HEK293T (cell line): ENCODE data around the gene FMNL1.
"Not testable (repeated sequence)": the region's sequence is repeated elsewhere in the genome, so short reads cannot be mapped to it uniquely, and the experiment has no call there.

Experiments used
- CTCF ChIA-PET: fragments of 350-600 bp; formaldehyde crosslinking; extraction: SDS; loops from one replicate; lab custom pipeline; 2021; ENCODE audit warnings: antibody characterized with exemption, inconsistent platforms; lab: Yijun Ruan, JAX
- POLR2A ChIA-PET: fragments of 350-600 bp; formaldehyde crosslinking; extraction: SDS; loops from one replicate; lab custom pipeline; 2020; ENCODE audit warnings: antibody characterized with exemption, inconsistent platforms; lab: Yijun Ruan, JAX
- DNase-seq: peaks from one replicate; pipeline ENCODE4 v3.0.0; 2012; ENCODE audit warnings: mixed read lengths; ENCODE audit errors: extremely low spot score
- ARNT ChIP-seq: fragments of 450-650 bp; IDR thresholded peaks from 2 replicates; pipeline ENCODE4 v1.6.1; 2017; ENCODE audit warnings: mild to moderate bottlenecking
- BHLHE40 ChIP-seq: fragments of 450-650 bp; IDR thresholded peaks from 2 replicates; pipeline ENCODE4 v1.6.1; 2016; ENCODE audit warnings: mild to moderate bottlenecking, moderate library complexity, borderline replicate concordance
- CTBP1 ChIP-seq: fragments of 450-650 bp; IDR thresholded peaks from 2 replicates; pipeline ENCODE4 v1.6.1; 2016; ENCODE audit warnings: borderline replicate concordance
- ELF4 ChIP-seq: fragments of 450-650 bp; IDR thresholded peaks from 2 replicates; pipeline ENCODE4 v1.6.1; 2017; ENCODE audit warnings: antibody characterized with exemption
- FOXA1 ChIP-seq: fragments of 450-650 bp; IDR thresholded peaks from 2 replicates; pipeline ENCODE4 v1.6.1; 2016; ENCODE audit warnings: mild to moderate bottlenecking
- FOXK2 ChIP-seq: fragments of 450-650 bp; IDR thresholded peaks from 2 replicates; pipeline ENCODE4 v1.6.1; 2016; ENCODE audit warnings: mild to moderate bottlenecking
- FOXM1 ChIP-seq: fragments of 450-650 bp; IDR thresholded peaks from 2 replicates; pipeline ENCODE4 v1.6.1; 2017; ENCODE audit warnings: mild to moderate bottlenecking, borderline replicate concordance
- HDGF ChIP-seq: fragments of 450-650 bp; IDR thresholded peaks from 2 replicates; pipeline ENCODE4 v1.6.1; 2017; ENCODE audit warnings: antibody characterized with exemption, borderline replicate concordance
- L3MBTL2 ChIP-seq: fragments of 450-650 bp; conservative IDR thresholded peaks from 2 replicates; pipeline ENCODE4 v1.6.1; 2016; ENCODE audit warnings: mild to moderate bottlenecking
- LEF1 ChIP-seq: fragments of 450-650 bp; IDR thresholded peaks from 2 replicates; pipeline ENCODE4 v1.6.1; 2017; ENCODE audit warnings: mild to moderate bottlenecking, borderline replicate concordance
- NFRKB ChIP-seq: fragments of 450-650 bp; IDR thresholded peaks from 2 replicates; pipeline ENCODE4 v1.6.1; 2016; ENCODE audit warnings: mild to moderate bottlenecking, moderate library complexity
- PKNOX1 ChIP-seq: fragments of 450-650 bp; IDR thresholded peaks from 2 replicates; pipeline ENCODE4 v1.6.1; 2016
- SP1 ChIP-seq: fragments of 450-650 bp; IDR thresholded peaks from 2 replicates; pipeline ENCODE4 v1.6.1; 2017
- SUZ12 ChIP-seq: fragments of 450-650 bp; IDR thresholded peaks from 2 replicates; pipeline ENCODE4 v1.6.1; 2016; ENCODE audit warnings: mild to moderate bottlenecking
- TARDBP ChIP-seq: fragments of 450-650 bp; IDR thresholded peaks from 2 replicates; pipeline ENCODE4 v1.6.1; 2016
- ZNF384 ChIP-seq: fragments of 450-650 bp; IDR thresholded peaks from 2 replicates; pipeline ENCODE4 v1.6.1; 2016

FMNL1 gene

GRCh38 chr17:45251931-45252330 lies 30.2 kb downstream of the FMNL1 start:
- DNase-seq: no peak
- CTCF ChIA-PET: interaction anchor here (0.7 kb wide), 1 partner anchor 583 kb away, joined by 3 read pairs; no protein-coding TSS in a partner anchor
- TF ChIP-seq HDGF (no peak), SUZ12 (no peak), PKNOX1 (no peak), SP1 (no peak), L3MBTL2 (no peak), LEF1 (no peak), ZNF384 (no peak), ARNT (no peak), NFRKB (no peak), FOXA1 (no peak), TARDBP (no peak), CTBP1 (no peak), FOXM1 (no peak), BHLHE40 (no peak), FOXK2 (no peak)
- POLR2A ChIA-PET: no interaction called here

GRCh38 chr17:45253237-45253636 lies 31.6 kb downstream of the FMNL1 start:
- CTCF ChIA-PET: interaction anchor here (0.7 kb wide), 1 partner anchor 34 kb away, joined by 3 read pairs; no protein-coding TSS in a partner anchor
- POLR2A ChIA-PET, DNase-seq: not testable (repeated sequence)

DNA sequence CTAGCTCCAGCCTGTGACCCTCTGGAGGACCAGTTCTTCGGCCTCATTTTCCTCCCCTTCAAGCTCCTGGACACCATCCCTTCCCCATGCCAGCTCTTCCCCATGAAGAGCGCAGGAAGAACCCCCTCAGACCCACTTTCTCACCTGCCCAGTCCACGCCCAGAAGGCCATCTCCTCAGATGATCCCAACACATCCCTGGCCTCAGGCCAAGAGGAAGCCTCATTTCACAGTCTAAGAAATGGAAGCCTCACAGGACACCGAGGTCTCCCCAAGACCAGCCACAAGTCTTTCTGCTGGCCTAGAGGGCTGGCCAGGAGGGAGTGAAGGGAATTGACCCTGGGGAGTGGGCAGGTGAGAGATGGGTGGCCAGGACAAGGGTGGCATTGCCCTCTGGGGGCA lies 32.2 kb downstream of the FMNL1 start:
- ChIA-PET CTCF (interaction anchor here (0.6 to 0.8 kb wide), 2 partner anchors 16 to 618 kb away, joined by 3 read pairs; no protein-coding TSS in a partner anchor), POLR2A (no interaction called here)
- no peak for DNase-seq
- no peak for TF ChIP-seq LEF1

DNA sequence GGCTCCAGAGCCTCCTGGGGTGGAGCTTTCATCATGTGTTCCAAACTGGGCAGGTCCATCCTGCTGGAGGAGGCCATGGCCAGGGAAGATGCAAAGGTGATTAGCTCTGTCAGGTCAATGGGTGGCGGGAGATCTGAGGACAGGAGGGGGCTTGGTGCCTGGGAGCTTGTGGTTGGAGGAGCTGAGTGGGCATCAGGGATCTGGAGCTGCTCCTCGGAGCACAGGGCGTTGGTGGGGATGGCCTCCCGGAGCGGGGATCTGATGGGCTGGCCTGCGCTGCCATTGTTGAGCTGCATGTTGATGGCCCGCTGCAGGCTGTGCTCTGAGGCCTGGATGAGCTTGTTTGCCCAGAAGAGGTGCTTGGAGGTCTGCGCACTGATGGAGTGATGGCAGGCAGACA lies 33.7 kb downstream of the FMNL1 start:
- ChIA-PET CTCF (interaction anchor here (0.6 to 1.5 kb wide), 5 partner anchors 10 to 120 kb away, joined by 3 to 6 read pairs (median 4); partner anchors contain the start of gene ACBD4), POLR2A (interaction anchor here (0.5 to 1.0 kb wide), 3 partner anchors 9 to 204 kb away, joined by 3 to 4 read pairs (median 3); no protein-coding TSS in a partner anchor)
- DNase-seq: no peak
- TF ChIP-seq NFRKB: no peak

DNA sequence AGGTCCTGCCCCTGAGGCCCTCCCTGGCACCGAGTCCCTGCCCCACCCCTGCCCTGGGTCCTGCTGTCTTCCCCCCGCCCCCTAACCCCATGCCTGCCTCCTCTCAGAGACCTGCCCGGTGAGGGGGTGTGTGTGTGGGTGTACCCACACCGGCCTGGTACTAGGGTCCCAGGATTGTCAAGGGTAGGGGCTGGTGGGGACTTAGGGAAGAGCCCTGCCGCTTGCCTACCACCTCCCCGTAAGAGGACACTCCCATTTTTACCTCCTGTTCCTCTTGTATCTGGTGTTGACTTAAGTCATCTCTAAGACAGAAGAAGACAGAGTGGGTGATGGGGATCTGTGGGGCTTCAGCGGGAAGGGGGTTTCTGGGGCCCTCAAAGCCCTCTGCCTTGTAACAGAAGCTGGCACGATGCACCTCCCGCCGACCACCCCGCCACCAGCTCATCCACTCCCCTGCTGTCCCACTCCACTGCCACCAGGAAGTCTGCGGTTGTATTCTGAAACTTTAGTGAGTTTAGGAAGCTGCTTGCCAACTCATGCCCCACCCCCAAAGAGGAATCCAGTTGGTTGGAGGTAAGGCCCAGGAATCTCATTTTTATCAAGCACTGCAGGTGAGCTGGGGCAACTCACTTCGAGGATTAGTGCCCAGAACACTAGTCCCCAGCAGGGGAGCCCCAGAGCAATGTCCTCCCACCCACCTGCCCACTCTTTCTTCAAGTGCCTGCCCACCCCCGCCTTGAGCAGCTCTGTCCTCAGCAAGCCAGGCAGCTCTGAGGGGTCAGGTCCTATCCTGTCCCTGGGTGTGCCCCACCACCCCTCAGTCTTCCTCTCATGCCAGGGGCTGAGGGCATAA lies 34.7 kb downstream of the FMNL1 start:
- ChIA-PET POLR2A (no interaction called here), CTCF (interaction anchor here (0.6 to 1.5 kb wide), 5 partner anchors 11 to 121 kb away, joined by 3 to 6 read pairs (median 3); partner anchors contain the start of gene ACBD4)
- no peak for TF ChIP-seq NFRKB
- no peak for TF ChIP-seq FOXA1
- no peak for TF ChIP-seq SP1
- TF ChIP-seq LEF1: no peak
- TF ChIP-seq ARNT: no peak
- no peak for TF ChIP-seq PKNOX1
- TF ChIP-seq SUZ12: no peak
- TF ChIP-seq FOXK2: no peak
- no peak for TF ChIP-seq FOXM1
- no peak for TF ChIP-seq CTBP1
- no peak for TF ChIP-seq L3MBTL2
- TF ChIP-seq BHLHE40: no peak
- TF ChIP-seq ZNF384: no peak
- TF ChIP-seq ELF4: no peak
- TF ChIP-seq TARDBP: no peak
- no peak for TF ChIP-seq HDGF
- no peak for DNase-seq

GRCh38 chr17:45257115-45257514 lies 35.4 kb downstream of the FMNL1 start:
- DNase-seq: no peak
- ChIA-PET CTCF (interaction anchor here (1.3 kb wide), 1 partner anchor 21 kb away, joined by 6 read pairs; no protein-coding TSS in a partner anchor), POLR2A (no interaction called here)
- no peak for TF ChIP-seq L3MBTL2
- TF ChIP-seq CTBP1: no peak
- TF ChIP-seq FOXM1: no peak
- TF ChIP-seq NFRKB: no peak
- TF ChIP-seq FOXK2: no peak
- no peak for TF ChIP-seq PKNOX1
- no peak for TF ChIP-seq BHLHE40
- TF ChIP-seq SP1: no peak
- TF ChIP-seq HDGF: no peak
- TF ChIP-seq ARNT: no peak
- no peak for TF ChIP-seq ZNF384
- no peak for TF ChIP-seq SUZ12
- TF ChIP-seq FOXA1: no peak
- no peak for TF ChIP-seq LEF1
- no peak for TF ChIP-seq ELF4
- TF ChIP-seq TARDBP: no peak
